HG03378 (cell line): ENCODE measurements around the gene ATP5IF1.

Source experiments
- ATAC-seq: cut with Tn5 transposase; IDR thresholded peaks from one replicate; pipeline ENCODE4 v1.9.1; 2021; ENCODE audit warnings: mild to moderate bottlenecking, moderate library complexity; ENCODE audit not compliant: unreplicated experiment

ATP5IF1 gene

GRCh38 chr1:28264897-28265296, 29.0 kb downstream of the ATP5IF1 start:
- no peak for ATAC-seq

DNA sequence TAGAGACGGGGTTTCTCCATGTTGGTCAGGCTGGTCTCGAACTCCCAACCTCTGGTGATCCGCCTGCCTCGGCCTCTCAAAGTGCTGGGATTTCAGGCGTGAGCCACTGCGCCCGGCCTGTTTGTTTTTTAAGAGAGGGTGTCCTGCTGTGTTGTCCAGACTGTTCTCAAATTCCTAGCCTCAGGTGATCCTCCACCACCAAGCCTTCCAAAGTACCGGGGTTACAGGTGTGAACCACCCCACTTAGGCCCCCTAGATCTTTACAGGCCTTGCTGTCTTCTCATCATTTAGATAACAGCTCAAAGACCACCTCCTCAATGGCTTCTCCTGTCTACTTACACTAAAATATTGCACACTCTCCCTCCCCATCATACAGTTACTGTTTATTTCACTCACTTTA, 29.7 kb downstream of the ATP5IF1 start:
- no peak for ATAC-seq

DNA sequence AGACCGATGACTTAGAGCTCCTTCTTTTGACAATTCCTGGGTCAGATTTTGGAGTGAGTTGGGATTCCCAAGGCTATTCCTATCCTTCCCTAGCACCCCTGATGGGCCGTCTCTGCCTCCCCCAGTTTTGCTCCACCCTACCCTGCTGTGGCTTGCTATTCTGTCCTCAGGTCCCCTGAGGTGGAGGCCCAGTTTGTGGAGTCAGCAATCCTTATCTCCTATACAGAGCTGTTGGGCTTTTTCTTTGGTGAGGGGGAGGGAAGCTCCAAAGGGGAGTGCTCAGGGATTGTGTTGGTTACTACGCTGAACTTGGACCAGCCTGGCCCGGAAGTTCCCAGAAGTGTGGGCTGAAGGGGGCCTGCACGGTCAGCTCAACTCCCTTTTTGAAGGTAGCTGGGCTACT, 31.0 kb downstream of the ATP5IF1 start:
- ATAC-seq = no peak

DNA sequence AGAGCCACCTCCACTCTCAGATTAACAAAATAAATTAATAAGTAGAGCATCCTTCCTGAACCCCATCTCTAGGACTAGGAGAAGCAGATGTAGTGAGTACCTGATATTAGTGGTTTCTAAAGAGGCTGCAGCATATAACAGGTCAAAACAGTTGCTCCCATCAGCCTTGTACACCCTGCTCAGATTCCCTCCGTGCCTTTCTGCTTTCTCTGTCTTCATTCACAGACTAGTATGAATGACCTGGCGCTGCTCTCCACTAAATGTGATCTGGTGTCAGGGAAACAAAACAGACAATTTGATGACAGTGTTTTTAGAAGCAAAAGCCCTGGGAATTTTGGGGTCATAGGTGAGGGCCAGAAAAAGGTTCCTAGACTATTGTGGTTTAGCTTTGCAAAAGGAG, 31.7 kb downstream of the ATP5IF1 start:
- no peak for ATAC-seq

- no peak for ATAC-seq
These were observed 33.6 kb downstream of the ATP5IF1 start for GRCh38 chr1:28269529-28269928.

DNA sequence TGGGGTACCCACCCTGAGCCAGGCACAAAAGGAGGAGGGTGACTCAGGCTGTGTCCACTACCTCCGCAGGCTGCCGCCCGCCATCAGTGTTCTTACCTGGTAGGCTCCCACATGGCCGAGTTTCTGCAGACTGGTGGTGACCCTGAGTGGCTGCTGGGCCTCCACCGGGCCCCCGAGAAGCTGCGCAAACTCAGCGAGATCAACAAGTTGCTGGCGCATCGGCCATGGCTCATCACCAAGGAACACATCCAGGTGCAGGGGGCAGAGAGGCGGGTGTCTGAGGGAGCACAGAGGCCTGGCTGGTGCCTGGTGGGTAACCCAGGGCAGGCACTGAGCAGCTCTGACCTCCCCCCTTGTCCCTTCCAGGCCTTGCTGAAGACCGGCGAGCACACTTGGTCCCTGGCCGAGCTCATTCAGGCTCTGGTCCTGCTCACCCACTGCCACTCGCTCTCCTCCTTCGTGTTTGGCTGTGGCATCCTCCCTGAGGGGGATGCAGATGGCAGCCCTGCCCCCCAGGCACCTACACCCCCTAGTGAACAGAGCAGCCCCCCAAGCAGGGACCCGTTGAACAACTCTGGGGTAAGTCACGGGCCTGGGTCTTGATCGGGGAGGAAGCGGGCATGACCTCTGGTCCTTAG, 36.4 kb downstream of the ATP5IF1 start:
- no peak for ATAC-seq

- ATAC-seq = no peak
These were observed 37.4 kb downstream of the ATP5IF1 start for GRCh38 chr1:28273216-28273860.

DNA sequence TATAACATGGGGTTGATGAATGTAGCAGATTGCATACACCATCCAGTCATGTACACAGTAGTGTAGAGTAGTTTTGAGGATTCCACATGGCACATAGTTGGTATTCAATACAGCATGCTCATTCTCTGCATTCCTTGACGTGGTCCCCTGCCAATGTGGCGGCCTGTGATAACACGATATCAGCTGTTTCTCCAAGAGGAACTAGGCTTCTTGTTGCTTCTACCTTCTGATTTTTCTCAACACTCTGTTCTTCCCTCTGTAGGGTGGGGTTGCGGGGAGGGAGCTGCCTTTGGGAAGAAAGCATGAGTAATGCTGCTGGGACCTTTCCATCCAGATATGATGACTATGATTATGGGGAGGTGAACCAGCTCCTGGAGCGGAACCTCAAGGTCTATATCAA, 42.8 kb downstream of the ATP5IF1 start:
- no peak for ATAC-seq

- ATAC-seq = no peak
These were observed 43.8 kb downstream of the ATP5IF1 start for GRCh38 chr1:28279721-28280120.

DNA sequence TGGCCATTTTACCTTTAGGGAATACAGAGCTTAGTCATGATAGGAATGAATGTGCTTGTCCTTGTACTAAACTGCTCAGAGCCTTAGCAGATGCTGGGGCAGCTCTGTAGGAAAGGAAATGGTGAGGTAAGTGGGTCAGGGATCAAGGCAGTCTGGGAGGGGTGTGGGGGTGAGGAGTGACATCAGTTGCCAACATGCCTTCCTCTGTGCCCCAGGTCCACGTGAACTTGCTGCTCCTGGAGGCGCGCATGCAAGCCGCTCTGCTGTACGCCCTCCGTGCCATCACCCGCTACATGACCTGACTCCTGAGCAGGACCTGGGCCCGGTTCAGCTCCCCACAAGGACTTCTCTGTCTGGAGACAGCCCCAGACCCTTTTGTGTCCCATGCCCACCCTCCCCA, 44.6 kb downstream of the ATP5IF1 start:
- no peak for ATAC-seq

DNA sequence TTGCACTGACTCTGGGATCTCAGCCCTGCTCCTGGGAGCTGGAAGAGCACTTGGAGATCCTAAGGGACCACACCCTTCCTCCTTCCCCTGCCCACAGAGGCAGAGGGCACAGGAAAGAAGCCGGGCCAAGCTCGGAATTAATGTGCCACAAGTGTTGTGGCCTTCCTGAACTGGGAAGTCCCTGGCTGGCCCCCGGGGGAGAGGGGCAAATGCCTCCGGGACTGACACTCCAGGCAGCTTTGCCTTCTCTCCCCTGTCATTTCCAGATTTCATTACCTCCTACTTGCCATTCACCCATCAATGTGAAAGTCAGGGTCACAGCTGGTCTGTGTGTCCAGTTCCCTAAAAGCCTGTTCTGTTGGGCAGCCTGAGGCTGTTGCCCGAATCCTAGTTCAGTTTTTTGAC, 45.1 kb downstream of the ATP5IF1 start:
- ATAC-seq = no peak

GRCh38 chr1:28281608-28282425, 45.9 kb downstream of the ATP5IF1 start:
- no peak for ATAC-seq

- ATAC-seq = no peak
These were observed 46.8 kb downstream of the ATP5IF1 start for GRCh38 chr1:28282426-28283407.

DNA sequence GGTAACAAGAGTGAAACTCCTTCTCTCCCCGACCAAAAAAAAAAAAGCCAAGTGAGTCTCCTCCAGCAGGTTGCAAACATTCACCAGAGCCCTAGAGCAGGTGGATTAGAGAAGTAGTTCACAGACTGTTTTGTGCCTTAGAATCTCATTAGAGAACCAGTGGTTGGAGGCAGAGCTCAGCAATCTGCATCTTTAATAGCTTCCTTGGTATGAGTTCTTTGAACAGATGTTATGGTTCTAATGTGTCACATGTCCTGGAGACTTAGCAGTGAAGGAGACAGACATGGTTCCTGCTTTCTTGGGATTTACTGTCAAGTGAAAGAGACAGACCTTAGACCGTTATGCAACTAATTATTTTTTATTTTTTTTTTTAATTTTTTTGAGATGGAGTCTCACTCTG, 50.2 kb downstream of the ATP5IF1 start:
- no peak for ATAC-seq
